Transverse colon (tissue), 4 donors: ENCODE measurements around the gene GRM1. TPM values are rescaled to one million over a fixed set of nuclear protein-coding genes. Genes with fewer than 3 reads are reported as not detected.

Source experiments
- DNase-seq: peaks from one replicate; pipeline ENCODE4 v3.0.0-alpha.2; 2019
- H3K27ac ChIP-seq, 4 donors: fragments of 200-600 bp; sonication (generic); 2 replicates each; pipeline ENCODE4 v1.5.1; 2016 to 2018; ENCODE audit warnings: inconsistent platforms in 4 of 4
- H3K27me3 ChIP-seq: fragments of 200-600 bp; sonication (generic); 2 replicates; pipeline ENCODE4 v1.5.1; 2017; ENCODE audit warnings: inconsistent platforms
- H3K36me3 ChIP-seq, 4 donors: fragments of 200-600 bp; sonication (generic); 2 replicates each; pipeline ENCODE4 v1.5.1; 2017 to 2019; ENCODE audit warnings: inconsistent platforms in 4 of 4
- H3K4me1 ChIP-seq, 4 donors: fragments of 200-600 bp; sonication (generic); 2 replicates each; pipeline ENCODE4 v1.5.1; 2017 to 2020; ENCODE audit warnings: inconsistent platforms in 4 of 4
- H3K4me3 ChIP-seq, 4 donors: fragments of 200-600 bp; sonication (generic); 1 replicate in 1 of 4; 2 replicates in 3 of 4; pipeline versions ENCODE4 v1.5.1 to v1.6.1; 2017 to 2019; ENCODE audit warnings: inconsistent platforms in 4 of 4
- H3K9me3 ChIP-seq, 2 donors: fragments of 200-600 bp; sonication (generic); 2 replicates each; pipeline ENCODE4 v1.5.1; 2017 to 2019; ENCODE audit warnings: inconsistent platforms in 2 of 2
- EP300 ChIP-seq: sonication (generic); formaldehyde crosslinking; IDR thresholded peaks from one replicate; pipeline ENCODE4 v1.6.1; 2017; ENCODE audit warnings: antibody characterized with exemption, low read depth
- POLR2A ChIP-seq: fragments of 450-650 bp; IDR thresholded peaks from one replicate; pipeline ENCODE4 v1.6.1; 2016; ENCODE audit warnings: antibody characterized with exemption, mild to moderate bottlenecking, moderate library complexity
- POLR2AphosphoS5 ChIP-seq, 3 donors: sonication (generic); formaldehyde crosslinking; IDR thresholded peaks; one replicate each; pipeline ENCODE4 v1.6.1; 2016; ENCODE audit warnings: antibody characterized with exemption in 3 of 3
- WGBS, 2 donors: methylation state at CpG; one replicate each; pipeline ENCODE4 v1.1.5; 2018; ENCODE audit warnings: low coverage in 1 of 2; 5-methylcytosine and 5-hydroxymethylcytosine counted together
- in situ Hi-C, 4 donors: fragments of 200-750 bp; cut with MboI; loops; one replicate each; pipeline versions ENCODE4 v1.15.0 to v1.15.1; 2017; ENCODE audit warnings: low sequenced_read_pairs in 3 of 4, low pct_ligation_motif_present in 1 of 4, low pct_unique_long_range_greater_than_20kb in 1 of 4
- intact Hi-C: fragments of 100-400 bp; cut with DNase I; formaldehyde crosslinking; loops from one replicate; pipeline ENCODE4 v1.15.1; 2023; ENCODE audit warnings: low total_unique reads
- total RNA-seq, 4 donors: library from RNA; depleted of rRNA; stranded (reverse); fragments of >200 nt; gene quantifications; one replicate each; pipeline ENCODE4 v1.1.0, GENCODE V29; 2016
- TF ChIP-seq, protein P1 (sequence below), 5 experiments: fragments of 200-600 bp in 3 of 5; fragments of 450-650 bp in 2 of 5; sonication (generic) in 3 of 5; IDR thresholded peaks; 1 replicate in 2 of 5; 2 replicates in 3 of 5; pipeline ENCODE4 v1.5.1; 2016 to 2017; ENCODE audit warnings: antibody characterized with exemption in 5 of 5, inconsistent platforms in 3 of 5, mild to moderate bottlenecking in 2 of 5, moderate library complexity in 1 of 5

GRM1 gene
- total RNA-seq, 4 donors from 2014 or later = 0.16 TPM; not detected in 3

DNA sequence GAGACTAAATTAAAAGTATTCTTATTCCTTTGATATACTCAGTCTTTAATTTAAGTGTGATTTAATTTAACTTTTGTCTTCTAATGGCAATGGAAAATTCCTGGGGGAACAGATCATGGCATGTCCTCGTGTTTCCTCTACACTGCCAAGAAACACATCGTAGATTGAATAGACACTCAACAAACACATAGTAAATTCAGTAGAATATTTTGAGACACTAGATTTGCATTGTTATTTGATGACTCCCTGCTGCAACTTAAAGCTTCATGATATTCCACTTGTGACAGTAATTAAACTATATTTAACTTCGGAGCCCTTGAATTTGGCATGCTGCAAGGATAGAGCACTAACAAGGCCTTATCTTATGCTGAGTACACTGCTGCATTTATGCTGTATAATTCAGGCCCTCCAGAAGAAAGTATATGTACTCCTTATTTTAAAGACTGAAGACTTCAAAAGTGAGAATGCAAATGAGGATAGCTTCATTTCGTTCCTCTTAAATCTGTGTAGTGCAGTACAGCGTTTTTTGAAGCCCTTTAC is 84.3 kb downstream of the GRM1 start:
- Histone ChIP-seq H3K27ac (no peak overlapping the region), H3K27me3 (no peaks in the 10 kb centered on the region), H3K9me3 (no peaks in the 10 kb centered on the region), H3K4me3 (no peak overlapping the region), H3K36me3 (no peaks in the 10 kb centered on the region), H3K4me1 (no peaks in the 10 kb centered on the region)
- DNase-seq = no peak
- WGBS, 2 donors = 69 to 80% methylated on average over 5 of the region's 5 CpGs
- in situ Hi-C loops (no loop called here), intact Hi-C loops (no loop called here)
- no peak for TF ChIP-seq POLR2A
- no peak for TF ChIP-seq POLR2AphosphoS5 (IDR thresholded peaks at IDR 0.05)
- TF ChIP-seq, protein P1, sequence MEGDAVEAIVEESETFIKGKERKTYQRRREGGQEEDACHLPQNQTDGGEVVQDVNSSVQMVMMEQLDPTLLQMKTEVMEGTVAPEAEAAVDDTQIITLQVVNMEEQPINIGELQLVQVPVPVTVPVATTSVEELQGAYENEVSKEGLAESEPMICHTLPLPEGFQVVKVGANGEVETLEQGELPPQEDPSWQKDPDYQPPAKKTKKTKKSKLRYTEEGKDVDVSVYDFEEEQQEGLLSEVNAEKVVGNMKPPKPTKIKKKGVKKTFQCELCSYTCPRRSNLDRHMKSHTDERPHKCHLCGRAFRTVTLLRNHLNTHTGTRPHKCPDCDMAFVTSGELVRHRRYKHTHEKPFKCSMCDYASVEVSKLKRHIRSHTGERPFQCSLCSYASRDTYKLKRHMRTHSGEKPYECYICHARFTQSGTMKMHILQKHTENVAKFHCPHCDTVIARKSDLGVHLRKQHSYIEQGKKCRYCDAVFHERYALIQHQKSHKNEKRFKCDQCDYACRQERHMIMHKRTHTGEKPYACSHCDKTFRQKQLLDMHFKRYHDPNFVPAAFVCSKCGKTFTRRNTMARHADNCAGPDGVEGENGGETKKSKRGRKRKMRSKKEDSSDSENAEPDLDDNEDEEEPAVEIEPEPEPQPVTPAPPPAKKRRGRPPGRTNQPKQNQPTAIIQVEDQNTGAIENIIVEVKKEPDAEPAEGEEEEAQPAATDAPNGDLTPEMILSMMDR (IDR thresholded peaks at IDR 0.05) = no peak
- no peak for TF ChIP-seq EP300

- Histone ChIP-seq H3K27ac (no peak overlapping the region), H3K36me3 (no peaks in the 10 kb centered on the region), H3K9me3 (no peaks in the 10 kb centered on the region), H3K27me3 (no peaks in the 10 kb centered on the region), H3K4me3 (no peak overlapping the region), H3K4me1 (no peaks in the 10 kb centered on the region)
- in situ Hi-C loops = no loop called here
- TF ChIP-seq, protein P1 (IDR thresholded peaks at IDR 0.05) = no peak
- TF ChIP-seq EP300 (no peak), POLR2AphosphoS5 (IDR thresholded peaks at IDR 0.05) (no peak), POLR2A (no peak)
- DNase-seq = no peak
- 75 to 86% methylated on average over 4 of the region's 4 CpGs for WGBS, 2 donors
- intact Hi-C loops = no loop called here
Measured at GRCh38 chr6:146123616-146124015, 94.8 kb downstream of the GRM1 start.

DNA sequence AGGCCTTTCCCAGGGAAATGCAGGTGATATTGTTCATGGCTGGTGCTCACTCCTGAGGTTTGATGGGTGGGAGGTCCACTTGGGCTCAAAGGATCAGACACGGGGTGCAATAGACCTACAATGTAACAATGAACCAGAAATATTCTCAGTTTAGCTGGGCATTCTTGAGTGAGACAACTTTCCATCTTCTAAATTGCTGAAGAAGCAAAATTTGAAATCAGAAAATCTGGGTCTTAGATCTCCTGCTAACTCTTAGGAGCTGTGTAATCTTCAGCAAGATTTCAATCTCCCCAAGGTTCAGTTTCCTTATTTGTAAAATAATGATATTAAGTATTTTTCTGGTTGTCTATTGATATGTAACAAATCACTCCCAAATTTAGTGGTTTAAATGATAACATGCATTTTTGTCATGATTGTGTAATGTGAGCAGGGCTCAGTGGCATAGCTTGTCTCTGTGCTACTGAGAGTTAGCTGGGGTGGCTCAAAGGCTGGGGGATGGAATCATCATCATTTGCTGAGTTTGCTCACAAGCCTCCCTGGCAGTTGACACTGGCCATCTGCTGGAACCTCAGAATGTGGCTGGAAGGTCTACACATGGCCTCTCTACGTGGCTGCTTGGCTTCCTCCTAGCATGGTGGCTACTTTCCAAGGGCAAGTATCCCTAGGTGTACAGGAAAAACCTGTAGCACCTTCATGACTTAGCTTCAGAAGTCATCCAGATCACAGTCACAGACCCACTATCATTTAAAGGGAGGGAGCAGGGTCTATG is 98.8 kb downstream of the GRM1 start:
- Histone ChIP-seq H3K27ac (no peak overlapping the region), H3K27me3 (no peaks in the 10 kb centered on the region), H3K4me3 (no peak overlapping the region), H3K36me3 (no peaks in the 10 kb centered on the region), H3K9me3 (no peaks in the 10 kb centered on the region), H3K4me1 (no peaks in the 10 kb centered on the region)
- intact Hi-C loops = no loop called here
- no peak for DNase-seq
- 51% methylated on average over 2 of the region's 2 CpGs; no CpG with 5 or more reads in 1 of the 2 donors for WGBS, 2 donors
- in situ Hi-C loops = no loop called here
- TF ChIP-seq EP300 = no peak
- no peak for TF ChIP-seq POLR2AphosphoS5 (IDR thresholded peaks at IDR 0.05)
- TF ChIP-seq, protein P1 (IDR thresholded peaks at IDR 0.05) = no peak
- TF ChIP-seq POLR2A = no peak

GRCh38 chr6:146133866-146134265 is 105.0 kb downstream of the GRM1 start:
- H3K9me3 ChIP-seq = no peaks in the 10 kb centered on the region
- in situ Hi-C loops = no loop called here

More at GRCh38 chr6:146133866-146134265, 105.0 kb downstream of the GRM1 start:
- no peaks in the 10 kb centered on the region for H3K4me1 ChIP-seq
- no peaks in the 10 kb centered on the region for H3K36me3 ChIP-seq
- TF ChIP-seq POLR2A = no peak
- TF ChIP-seq EP300 = no peak
- no peak for TF ChIP-seq POLR2AphosphoS5 (IDR thresholded peaks at IDR 0.05)
- TF ChIP-seq, protein P1 (IDR thresholded peaks at IDR 0.05) = no peak
- intact Hi-C loops = no loop called here
- H3K4me3 ChIP-seq = no peak overlapping the region
- WGBS, 2 donors = 79 to 82% methylated on average over 2 of the region's 2 CpGs
- DNase-seq = no peak
- H3K27me3 ChIP-seq = no peaks in the 10 kb centered on the region
- no peak overlapping the region for H3K27ac ChIP-seq
